GF-D8 (cell line): ENCODE results near the gene FHL5.
"Not testable (repeated sequence)": the region's sequence is repeated elsewhere in the genome, so short reads cannot be mapped to it uniquely, and the experiment has no call there.

Experiments used
- DNase-seq: peaks from one replicate; lab custom pipeline; 2025; lab: John Stamatoyannopoulos, UW

The FHL5 gene

DNA sequence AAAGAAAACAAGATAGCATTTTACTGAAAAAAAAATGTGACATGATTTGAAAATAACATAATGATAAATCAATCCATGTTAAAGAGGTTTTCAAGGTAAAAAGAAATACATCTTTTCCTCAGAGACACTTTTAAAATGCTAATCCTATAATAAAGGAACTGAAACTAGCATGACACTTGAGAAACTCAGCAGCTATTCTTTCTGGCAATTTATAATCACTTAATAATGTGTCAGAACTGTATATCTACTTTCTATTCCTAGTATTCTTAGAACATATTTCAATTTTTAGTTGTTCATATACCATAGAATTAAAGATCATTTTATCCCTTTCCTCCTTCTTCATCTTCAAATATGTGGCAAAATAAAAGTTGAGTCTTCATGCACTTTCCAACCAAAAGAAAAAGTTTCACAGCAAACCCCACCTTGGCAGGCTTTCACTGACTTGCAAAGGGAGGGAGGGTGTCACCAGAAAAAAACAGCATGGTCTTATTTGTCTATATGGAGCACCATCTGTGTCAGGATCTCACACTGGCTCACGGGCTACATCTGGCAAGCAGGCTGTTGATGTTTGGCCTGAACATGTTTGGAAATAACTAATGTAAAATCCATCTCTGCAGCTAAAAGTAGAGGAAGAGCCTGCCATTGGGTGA is 48.5 kb downstream of the FHL5 start:
- no peak for DNase-seq

DNA sequence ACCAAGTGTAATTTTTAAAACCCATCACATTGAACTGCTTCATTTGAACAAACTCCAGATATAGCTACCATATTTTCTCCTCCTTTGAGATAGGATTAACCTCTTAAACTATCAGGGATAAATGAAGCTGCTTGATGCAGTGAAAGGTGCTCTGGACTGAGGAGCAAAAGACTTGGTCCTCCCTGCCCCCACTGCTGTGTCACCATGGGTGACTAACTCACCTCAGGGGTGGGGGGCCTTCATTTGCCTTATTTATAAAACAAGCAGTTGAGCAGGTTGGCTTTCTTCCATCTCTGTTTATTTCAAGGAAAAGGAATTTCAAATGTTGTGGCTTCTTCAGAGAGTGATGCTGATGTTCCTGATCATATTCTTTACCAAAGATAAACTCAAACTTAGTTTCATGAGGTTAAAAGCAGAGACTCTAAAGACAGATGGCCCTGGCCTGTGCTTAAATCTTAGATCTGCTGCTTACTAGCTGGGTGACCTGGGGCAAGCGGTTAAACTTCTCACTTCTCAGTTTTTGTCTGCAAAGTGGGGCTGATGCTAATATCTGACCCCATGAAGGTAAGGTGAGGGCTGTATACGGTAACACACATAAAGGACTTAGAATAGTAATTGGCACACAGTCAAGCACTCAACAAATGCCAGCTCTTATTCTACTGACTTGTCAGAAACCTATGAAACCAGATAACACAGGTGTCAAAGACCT is 50.5 kb downstream of the FHL5 start:
- DNase-seq, result no peak

DNA sequence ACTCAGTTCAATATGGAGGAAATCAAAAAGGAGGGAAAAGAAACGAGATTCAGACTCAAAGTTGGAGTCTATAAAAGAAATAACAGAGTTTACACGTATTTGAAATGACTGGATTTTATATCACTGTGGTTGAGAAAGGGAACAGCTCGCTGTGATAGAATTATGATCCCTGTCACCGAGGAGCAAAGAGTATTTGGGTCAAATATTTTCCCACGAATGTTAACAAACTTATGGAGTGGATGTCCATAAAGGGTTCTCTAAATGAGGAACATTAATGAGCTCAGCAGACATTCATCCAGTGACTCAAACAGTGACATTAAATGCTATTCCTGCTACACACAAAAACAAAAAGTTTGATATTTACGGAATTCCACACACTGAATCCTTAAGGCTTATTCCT is 57.9 kb downstream of the FHL5 start:
- DNase-seq, result no peak

DNA sequence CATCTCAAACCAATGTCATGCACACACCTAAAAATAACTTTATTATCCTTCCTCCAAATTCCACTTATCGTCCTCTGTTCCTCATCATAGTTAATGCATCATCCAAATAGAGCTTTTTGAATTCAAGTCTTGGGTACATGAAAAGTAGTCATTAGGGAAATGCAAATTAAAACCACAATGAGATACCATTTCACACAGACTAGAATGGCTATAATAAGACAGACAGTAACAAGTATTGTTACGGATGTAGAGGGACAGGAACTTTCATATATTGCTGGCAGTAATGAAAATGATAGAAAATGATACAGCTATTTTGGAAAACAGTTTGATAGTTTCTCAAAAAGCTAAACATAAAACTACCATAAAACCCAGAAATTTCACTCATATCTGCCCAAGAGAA is 59.1 kb downstream of the FHL5 start:
- no peak for DNase-seq

DNA sequence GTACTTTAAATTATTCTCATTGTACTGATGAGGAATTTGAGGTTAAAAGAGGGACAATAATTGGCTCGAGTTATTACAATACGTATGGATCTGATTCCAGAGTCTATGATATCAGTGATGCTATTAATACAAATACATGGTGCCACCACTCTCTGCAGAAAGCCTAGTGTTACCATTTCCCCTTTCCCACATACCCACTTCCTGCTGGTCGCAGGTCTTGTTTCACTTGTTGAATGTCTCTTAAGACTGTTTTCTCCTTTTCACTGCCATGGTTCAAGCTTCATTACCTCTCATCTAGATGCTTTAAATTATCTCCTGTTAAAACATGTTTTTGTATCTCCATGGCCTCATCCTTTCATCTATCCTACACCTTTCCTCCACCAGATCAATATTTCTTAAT is 62.0 kb downstream of the FHL5 start:
- DNase-seq, result no peak

DNA sequence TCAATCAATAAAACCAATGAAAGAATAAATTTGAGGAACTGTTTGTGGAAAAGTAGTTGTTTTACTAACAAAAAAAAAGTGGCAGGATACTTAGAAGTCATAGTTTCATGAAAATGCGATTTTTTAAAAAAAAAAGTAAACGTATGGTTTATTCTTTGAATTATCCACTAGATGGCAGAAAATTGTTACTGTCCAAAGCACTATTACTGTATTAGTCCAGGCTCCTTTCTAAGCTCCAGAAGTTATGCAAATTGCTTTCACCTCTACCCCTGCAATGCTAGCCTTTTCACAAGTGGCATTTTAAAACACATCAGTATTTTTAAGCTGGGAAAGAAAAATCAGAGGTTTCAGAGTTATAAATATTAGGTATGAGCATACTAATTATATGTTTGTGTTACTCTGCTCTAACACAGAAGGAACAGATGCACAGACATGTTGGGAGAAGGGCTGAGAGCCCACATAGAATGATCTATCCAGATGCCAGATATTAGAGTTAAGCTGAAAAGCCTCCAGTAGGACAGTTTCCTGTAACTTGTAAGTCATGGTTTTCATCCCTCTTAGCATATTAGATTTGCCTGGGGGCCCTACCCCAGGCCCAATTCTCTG is 63.9 kb downstream of the FHL5 start:
- DNase-seq, result peak; percentile 1

DNA sequence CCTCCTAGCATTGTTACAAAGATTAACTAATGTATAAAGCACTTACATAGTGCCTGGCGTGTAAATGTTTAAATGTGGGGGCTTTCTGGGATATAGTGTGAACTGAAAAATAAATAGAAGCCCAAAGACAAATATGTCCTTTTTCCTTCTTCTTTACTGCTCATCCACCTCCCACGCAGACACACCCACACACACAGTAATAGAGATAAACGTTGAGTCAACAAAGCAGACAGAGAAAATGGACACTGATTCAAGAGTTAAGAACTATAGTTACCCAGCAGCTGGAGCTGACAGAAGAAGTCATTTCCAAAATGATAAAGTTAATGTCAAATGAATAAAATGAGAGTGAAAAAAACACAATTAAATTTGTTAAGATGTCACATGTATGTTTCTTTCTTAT is 68.3 kb downstream of the FHL5 start:
- no peak for DNase-seq

DNA sequence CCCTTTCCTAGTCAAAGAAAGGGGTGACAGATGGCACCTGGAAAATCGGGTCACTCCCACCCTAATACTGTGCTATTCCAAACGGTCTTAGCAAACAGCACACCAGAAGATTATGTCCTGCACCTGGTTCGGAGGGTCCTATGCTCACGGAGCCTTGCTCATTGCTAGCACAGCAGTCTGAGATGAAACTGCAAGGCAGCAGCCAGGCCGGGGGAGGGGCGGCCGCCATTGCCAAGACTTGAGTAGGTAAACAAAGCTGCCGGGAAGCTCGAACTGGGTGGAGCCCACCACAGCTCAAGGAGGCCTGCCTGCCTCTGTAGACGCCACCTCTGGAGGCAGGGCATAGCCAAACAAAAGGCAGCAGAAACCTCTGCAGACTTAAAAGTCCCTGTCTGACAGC is 75.1 kb downstream of the FHL5 start:
- DNase-seq, result not testable (repeated sequence)

DNA sequence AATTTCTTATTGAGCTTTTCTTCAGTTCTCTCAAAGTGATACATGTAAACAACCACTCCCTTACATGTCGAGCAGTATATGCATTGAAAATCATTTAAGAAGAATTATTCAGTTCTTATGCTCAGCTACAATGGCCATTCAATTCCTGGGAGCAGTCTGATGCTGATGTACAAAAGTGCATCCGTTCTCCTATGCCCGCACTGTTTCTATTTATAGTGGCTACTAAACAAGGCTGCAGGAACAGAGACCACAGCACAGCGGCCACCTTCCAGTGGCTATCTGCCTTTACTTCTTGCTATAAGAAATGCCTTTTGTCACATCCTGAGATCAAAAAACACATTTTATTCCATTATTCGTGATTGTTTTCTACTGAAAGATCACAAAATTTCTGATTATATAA is 82.2 kb downstream of the FHL5 start:
- DNase-seq, result no peak

DNA sequence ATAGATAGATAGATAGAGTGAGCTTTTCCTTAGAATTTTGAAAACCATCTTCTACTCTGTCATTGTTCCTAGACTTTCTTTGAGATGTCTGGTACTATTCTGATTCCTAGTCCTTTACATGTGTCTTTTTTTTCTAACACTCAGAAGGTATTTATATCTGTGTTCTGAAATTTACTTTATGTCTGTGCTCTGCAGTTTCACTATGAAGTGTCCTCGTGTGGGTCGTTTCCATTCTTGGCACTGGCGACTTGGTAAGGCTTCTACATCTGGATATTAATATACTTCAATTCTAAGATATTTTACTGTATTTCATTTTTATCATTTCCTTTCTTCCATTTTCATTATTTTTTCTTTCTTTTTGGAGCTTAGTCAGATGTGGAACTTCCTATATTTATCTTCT is 87.0 kb downstream of the FHL5 start:
- DNase-seq, result no peak

DNA sequence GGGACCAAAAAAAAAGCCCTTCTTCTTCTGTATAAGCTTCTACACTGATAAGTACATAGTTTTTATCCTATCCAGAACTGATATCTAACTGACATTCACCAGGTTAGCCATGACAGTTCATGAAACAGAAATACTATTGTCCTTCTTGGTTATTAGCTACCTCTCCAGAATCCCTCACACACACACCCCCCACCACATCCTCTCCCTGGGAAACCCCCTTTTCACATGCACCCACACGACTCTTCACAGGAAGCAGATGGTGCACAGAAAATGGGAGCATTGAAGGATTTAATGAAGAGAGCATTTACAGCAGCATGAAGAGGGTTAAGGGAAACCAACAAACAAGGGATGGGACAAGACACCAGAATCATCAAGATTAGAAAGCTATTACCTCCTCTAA is 88.9 kb downstream of the FHL5 start:
- DNase-seq, result no peak

DNA sequence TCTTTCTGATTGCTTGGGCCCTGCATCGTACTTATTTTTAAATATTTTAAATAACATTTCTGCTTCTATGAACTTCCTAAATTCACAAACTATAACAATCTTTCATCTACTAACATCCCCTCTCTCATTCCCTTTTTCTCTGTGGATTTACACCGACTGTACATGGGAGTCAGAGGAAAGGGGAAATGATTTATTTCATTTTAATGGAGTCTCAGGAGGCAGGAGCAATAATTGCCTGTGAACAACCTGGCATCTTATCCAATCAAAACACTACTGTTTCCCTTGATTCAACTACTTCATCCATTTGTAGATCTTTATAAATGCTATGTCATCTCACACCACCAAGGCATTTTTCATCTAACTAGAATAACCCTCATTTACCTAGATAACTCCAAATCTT is 89.6 kb downstream of the FHL5 start:
- DNase-seq, result no peak

DNA sequence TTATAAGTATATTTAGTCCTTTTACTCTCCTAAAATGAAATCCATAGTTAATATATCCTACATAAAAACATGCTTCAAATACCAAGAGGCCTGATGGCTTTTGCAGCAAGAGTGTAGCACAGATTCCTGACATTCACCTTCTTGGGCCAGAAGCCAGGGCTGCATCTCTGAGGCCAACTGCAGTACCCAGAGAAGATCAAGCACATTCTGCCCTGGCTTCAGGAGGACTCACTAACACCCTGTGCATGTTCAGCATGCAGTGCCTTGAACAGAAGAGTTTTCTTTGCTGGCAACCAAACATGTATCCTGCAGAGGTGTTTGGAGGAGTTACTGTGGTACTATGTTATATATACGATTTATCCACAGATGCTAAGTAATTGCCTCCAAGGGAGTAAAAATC is 90.3 kb downstream of the FHL5 start:
- no peak for DNase-seq

DNA sequence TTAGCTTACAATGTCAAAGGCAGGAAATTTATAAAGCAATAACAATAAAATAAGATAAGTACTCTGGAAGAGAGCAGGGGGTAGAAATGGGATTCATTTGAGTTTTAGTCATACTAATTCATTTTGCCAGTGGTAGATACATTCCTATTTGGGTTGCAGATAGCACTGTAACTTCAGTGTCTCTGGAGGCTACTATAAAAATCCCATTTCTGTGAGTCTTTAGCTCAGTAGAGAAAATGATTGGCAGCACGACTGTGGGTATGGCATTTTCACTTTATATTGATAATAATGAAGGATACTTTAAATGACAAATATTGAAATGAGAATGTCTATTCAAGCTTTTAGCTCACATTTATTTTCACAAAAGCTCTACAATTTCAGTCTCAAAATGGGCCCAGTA is 93.6 kb downstream of the FHL5 start:
- no peak for DNase-seq

DNA sequence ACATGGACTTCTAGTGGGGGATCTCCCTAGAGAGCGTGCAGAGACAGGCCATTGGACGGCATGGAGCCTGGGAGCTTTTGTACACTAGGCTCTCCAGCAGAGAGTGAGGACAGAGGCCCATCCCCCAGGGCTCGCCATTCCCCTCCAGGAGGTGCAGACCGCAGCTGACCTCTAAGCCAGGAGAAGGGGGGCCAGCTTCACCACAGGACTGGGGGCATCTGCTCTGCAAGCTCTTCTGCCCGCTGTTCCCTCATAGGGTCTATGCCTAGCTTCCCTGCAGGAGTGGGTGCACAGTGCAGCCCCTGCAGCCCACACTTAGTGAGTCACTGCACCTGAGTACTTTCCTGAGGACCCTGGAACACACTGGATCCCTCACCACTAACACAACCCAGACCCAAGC is 94.4 kb downstream of the FHL5 start:
- no peak for DNase-seq

DNA sequence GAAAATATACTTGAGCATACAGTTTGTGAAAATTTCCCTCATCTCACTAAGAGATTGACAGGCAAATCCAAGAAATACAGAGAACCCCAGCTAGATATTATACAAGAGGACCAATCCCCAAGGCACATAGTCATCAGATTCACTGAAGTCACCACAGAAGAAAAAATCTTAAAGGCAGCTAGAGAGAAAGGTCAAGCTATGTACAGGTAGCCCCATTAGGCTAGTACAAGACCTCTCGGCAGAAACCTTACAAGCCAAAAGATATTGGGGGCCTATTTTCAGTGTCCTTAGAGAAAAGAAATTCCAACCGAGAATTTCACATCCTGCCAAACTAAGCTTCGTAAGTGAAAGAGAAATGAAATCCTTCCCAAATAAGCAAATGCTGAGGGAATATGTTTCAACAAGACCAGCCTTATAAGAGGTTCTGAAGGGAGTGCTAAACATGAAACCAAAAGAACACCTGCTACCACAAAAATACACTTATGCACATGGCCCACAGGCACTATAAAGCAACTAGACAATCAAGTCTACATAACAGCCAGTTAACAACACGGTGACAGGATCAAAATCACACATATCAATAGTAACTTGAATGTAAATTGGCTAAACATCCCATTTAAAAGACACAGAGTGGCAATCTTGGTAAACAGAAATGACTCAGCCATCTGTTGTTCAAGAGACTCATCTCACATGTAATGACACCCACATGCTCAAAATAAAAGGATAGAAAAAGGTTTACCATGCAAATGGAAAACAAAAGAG is 96.3 kb downstream of the FHL5 start:
- no peak for DNase-seq
